Right renal cortex interstitium (tissue), 3 donors: ENCODE measurements around the gene FXYD3. TPM values are rescaled to one million over a fixed set of nuclear protein-coding genes. Genes with fewer than 3 reads are reported as not detected.

ENCODE experiments used
- DNase-seq, 3 donors: peaks; one replicate each; pipeline ENCODE4 v3.0.0-alpha.2; 2013; ENCODE audit warnings: low read depth in 3 of 3, low spot score in 2 of 3
- polyA plus RNA-seq, 3 donors: library from polyadenylated mRNA; unstranded; fragments of 120-200 nt; gene quantifications; one replicate each; pipeline ENCODE4 v1.2.1, GENCODE V29; 2013; ENCODE audit not compliant: insufficient read length in 3 of 3

FXYD3 gene
- polyA plus RNA-seq, 3 donors, result 7.0 to 26.7 (median 15.4) TPM

GRCh38 chr19:35155981-35156672 lies 40.5 kb downstream of the FXYD3 start:
- no peak for DNase-seq

DNA sequence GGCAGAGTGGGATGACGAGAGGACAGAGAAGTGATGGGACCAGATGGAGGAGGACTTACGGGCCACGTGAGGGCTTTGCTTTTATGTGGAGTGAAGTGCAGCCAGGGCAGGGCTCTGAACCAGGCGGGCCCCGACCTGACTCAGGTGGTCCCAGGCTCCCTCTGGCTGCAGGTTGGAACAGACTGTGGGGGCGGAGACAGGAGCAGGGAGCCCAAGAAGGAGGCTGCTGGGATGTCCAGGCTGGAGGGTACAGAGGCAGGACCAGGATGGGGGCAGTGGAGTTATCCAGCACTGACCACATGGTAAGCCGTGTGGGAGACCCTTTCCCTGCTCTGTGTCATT lies 41.0 kb downstream of the FXYD3 start:
- no peak for DNase-seq

GRCh38 chr19:35157431-35157830 lies 41.8 kb downstream of the FXYD3 start:
- DNase-seq, result no peak

- no peak for DNase-seq
Measured at GRCh38 chr19:35159606-35160005, 44.0 kb downstream of the FXYD3 start.

GRCh38 chr19:35160629-35161433 lies 45.2 kb downstream of the FXYD3 start:
- no peak for DNase-seq

DNA sequence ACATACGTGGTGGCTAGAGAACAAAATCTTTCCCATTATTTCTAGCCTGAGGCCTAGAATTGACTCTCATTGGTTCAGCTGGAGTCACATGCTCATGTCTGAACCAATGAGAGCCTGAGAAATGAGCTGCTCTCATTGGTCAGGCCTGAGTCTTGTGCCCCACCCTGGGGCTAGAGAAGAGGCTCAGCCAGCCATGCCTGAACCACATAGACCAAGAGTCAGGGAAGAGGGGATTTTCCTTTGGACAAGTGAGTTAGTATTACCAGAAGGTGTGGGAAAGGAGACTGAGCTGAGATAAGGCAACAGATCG lies 45.8 kb downstream of the FXYD3 start:
- DNase-seq, result no peak

DNA sequence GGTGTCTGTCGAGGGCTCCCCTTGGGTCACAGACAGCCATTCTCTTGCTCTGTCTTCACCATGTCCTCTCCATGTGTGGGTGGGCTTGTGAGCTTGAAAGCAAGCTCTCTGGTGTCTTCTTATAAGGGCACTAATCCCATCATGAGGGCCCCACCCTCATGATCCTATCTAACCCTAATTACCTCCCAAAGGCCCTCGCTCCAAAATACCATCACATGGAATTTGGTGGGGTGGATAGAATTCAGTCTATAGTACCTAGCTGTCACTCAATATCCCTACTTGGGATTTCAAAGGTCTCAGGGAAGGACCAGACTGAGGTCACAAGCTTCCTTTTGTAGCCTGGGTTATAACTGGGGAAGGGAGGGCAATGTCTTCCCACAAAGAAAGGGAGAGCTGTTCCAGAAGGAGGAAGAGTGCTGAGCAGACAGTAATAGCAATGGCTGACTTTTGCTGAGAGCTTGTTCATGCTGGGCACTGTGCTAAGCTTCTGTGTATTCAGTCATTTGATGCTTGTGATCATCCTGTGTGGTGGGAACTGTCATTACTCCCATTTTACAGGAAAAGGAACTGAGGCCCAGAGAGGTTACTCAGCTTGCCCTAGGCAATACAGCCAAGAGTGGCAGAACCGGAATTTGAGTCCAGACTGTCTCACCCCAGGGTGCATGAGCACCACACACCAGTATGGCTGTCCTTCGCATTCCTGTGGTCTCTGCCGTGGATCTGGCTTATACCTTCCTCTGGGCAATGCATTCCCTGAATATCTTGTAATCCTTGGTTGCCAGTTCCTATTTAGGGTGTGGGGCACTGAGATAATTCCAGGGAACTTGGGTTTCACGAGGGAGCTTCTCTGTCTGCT lies 47.1 kb downstream of the FXYD3 start:
- DNase-seq, result no peak

- DNase-seq, result no peak
Measured at GRCh38 chr19:35164418-35164817, 48.8 kb downstream of the FXYD3 start.

DNA sequence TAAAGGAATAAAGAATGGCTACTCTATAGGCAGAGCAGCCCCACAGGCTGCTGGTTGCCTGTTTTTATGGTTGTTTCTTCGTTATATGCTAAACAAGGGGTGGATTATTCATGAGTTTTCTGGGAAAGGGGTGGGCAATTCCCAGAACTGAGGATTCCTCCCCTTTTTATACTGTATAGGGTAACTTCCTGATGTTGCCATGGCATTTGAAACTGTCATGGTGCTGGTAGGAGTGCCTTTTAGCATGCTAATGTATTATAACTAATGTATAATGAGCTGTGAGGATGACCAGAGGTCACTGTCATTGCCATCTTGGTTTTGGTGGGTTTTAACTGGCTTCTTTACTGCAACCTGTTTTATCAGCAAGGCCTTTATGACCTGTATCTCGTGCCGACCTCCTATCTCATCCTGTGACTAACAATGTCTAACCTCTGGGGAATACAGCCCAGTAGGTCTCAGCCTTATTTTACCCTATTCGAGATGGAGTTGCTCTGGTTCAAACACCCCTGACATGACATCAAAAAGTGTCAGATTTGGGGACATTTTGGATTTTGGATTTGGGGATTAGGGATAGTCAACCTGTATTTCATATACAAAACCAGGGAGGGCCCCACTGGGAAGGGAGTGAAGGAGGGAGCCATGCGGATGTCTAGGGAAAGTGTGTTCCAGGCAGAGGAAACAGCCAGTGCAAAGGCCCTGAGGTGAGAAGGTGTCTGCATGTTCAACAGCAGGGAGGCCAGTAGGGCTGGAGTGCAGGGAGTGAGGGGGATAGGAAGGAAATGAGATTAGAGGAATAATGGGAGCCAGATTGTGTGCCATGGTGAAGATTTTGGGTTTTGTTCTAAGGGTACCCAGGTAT lies 49.8 kb downstream of the FXYD3 start:
- no peak for DNase-seq

- DNase-seq, result no peak
Measured at GRCh38 chr19:35166100-35167063, 50.8 kb downstream of the FXYD3 start.

GRCh38 chr19:35167251-35168119 lies 51.9 kb downstream of the FXYD3 start:
- DNase-seq, result no peak

DNA sequence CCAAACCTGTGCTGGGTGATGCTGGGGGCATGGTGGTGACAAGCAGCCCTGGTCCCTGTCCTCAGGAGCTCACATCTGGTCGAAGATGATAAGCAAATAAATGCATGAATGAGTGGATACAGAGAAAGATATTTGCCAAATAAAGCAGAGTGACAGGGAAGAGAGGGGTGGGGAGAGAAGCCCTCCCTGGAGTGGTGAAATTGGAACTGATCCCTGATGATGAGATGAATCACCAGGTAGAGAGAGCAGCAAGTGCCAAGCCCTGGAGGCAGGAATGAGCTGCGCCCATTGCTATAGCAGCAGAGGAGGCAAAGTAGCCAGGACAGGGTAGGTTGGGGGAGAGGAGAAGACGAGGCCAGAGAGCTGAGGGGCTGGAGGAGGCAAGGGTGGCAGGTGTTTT lies 52.6 kb downstream of the FXYD3 start:
- no peak for DNase-seq

DNA sequence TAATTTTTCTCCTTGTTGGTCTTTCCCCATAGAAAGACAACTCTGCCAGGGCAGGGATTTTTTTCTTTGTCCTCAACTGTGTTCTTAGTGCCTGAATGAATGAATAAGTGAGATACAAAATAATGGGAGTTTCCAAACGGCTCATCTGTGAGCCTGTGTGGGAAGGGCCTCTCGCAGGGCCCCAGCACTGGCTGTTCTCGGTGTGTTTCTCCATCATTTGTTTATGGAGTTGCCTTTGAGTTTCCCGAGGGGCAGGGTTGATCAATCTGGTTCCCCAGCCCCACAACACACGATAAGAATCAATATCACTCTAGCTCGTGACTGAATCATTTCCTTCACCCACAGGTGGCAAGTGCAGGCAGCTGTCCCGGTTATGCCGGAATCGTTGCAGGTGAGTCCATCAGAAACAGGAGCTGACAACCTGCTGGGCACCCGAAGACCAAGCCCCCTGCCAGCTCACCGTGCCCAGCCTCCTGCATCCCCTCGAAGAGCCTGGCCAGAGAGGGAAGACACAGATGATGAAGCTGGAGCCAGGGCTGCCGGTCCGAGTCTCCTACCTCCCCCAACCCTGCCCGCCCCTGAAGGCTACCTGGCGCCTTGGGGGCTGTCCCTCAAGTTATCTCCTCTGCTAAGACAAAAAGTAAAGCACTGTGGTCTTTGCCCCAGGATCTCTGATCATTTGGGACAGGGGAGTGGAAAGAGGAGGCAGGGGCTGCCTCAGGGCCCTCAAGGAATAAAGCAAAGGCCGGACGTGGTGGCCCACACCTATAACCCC lies 53.8 kb downstream of the FXYD3 start:
- DNase-seq, result no peak

- no peak for DNase-seq
Measured at GRCh38 chr19:35170359-35171061, 54.9 kb downstream of the FXYD3 start.

- DNase-seq, result no peak
Measured at GRCh38 chr19:35171730-35172129, 56.1 kb downstream of the FXYD3 start.
